Ishikawa (cell line): ENCODE measurements around the gene TMEM117.

Source experiments
- CEBPB ChIP-seq: IDR thresholded peaks from 2 replicates; pipeline ENCODE4 v1.6.1; 2012
- CREB1 ChIP-seq: IDR thresholded peaks from 2 replicates; pipeline ENCODE4 v1.6.1; 2012; ENCODE audit warnings: low read depth
- EGR1 ChIP-seq: IDR thresholded peaks from 2 replicates; pipeline ENCODE4 v1.6.1; 2012
- EP300 ChIP-seq: IDR thresholded peaks from 2 replicates; pipeline ENCODE4 v1.6.1; 2012; ENCODE audit warnings: borderline replicate concordance
- FOXM1 ChIP-seq: IDR thresholded peaks from 2 replicates; pipeline ENCODE4 v1.6.1; 2012; ENCODE audit warnings: low read depth, borderline replicate concordance
- MAX ChIP-seq: IDR thresholded peaks from 2 replicates; pipeline ENCODE4 v1.6.1; 2012
- NFIC ChIP-seq: IDR thresholded peaks from 2 replicates; pipeline ENCODE4 v1.6.1; 2012
- RAD21 ChIP-seq: IDR thresholded peaks from 2 replicates; pipeline ENCODE4 v1.6.1; 2012; ENCODE audit warnings: low read depth
- TAF1 ChIP-seq: IDR thresholded peaks from 2 replicates; pipeline ENCODE4 v1.6.1; 2012; ENCODE audit warnings: low read depth, mild to moderate bottlenecking
- TCF12 ChIP-seq: IDR thresholded peaks from 2 replicates; pipeline ENCODE4 v1.6.1; 2012; ENCODE audit warnings: low read depth
- TEAD4 ChIP-seq: IDR thresholded peaks from 2 replicates; pipeline ENCODE4 v1.6.1; 2012
- USF1 ChIP-seq: IDR thresholded peaks from 2 replicates; pipeline ENCODE4 v1.6.1; 2012
- YY1 ChIP-seq: IDR thresholded peaks from 2 replicates; pipeline ENCODE4 v1.6.1; 2012; ENCODE audit warnings: low read depth
- ZBTB7A ChIP-seq: IDR thresholded peaks from 2 replicates; pipeline ENCODE4 v1.6.1; 2012; ENCODE audit warnings: low read depth
- TF ChIP-seq, protein P1 (sequence below): IDR thresholded peaks from 2 replicates; pipeline ENCODE4 v1.6.1; 2012; ENCODE audit warnings: low read depth, mild to moderate bottlenecking

Gene TMEM117

DNA sequence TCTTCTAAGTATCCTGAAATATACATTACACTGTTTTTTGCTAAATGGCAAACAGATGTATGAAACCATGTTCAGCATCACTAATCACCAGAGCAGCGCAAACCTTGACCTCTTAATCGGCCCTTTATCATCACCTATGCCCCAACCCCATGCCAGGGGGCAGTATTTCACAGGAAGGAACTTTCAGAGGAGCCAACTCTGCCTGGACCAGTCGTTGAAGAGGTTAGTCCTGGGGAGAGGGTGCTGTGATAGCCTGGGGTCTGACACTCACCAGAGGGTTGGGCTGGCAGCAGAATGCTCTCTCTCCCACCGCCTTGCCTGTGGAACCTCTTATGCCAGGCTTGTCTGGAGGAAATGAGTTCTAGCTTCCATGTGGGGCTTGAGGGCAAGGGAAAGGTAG lies 411.7 kb downstream of the TMEM117 start:
- no peak for TF ChIP-seq YY1
- no peak for TF ChIP-seq FOXM1
- TF ChIP-seq NFIC: no peak
- no peak for TF ChIP-seq EGR1
- TF ChIP-seq EP300: no peak
- TF ChIP-seq, protein P1, sequence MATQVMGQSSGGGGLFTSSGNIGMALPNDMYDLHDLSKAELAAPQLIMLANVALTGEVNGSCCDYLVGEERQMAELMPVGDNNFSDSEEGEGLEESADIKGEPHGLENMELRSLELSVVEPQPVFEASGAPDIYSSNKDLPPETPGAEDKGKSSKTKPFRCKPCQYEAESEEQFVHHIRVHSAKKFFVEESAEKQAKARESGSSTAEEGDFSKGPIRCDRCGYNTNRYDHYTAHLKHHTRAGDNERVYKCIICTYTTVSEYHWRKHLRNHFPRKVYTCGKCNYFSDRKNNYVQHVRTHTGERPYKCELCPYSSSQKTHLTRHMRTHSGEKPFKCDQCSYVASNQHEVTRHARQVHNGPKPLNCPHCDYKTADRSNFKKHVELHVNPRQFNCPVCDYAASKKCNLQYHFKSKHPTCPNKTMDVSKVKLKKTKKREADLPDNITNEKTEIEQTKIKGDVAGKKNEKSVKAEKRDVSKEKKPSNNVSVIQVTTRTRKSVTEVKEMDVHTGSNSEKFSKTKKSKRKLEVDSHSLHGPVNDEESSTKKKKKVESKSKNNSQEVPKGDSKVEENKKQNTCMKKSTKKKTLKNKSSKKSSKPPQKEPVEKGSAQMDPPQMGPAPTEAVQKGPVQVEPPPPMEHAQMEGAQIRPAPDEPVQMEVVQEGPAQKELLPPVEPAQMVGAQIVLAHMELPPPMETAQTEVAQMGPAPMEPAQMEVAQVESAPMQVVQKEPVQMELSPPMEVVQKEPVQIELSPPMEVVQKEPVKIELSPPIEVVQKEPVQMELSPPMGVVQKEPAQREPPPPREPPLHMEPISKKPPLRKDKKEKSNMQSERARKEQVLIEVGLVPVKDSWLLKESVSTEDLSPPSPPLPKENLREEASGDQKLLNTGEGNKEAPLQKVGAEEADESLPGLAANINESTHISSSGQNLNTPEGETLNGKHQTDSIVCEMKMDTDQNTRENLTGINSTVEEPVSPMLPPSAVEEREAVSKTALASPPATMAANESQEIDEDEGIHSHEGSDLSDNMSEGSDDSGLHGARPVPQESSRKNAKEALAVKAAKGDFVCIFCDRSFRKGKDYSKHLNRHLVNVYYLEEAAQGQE: no peak
- no peak for TF ChIP-seq MAX
- TF ChIP-seq TEAD4: no peak
- TF ChIP-seq CEBPB: no peak
- no peak; the same call in 1 of the 2 replicates for TF ChIP-seq RAD21
- no peak for TF ChIP-seq CREB1
- TF ChIP-seq TCF12: no peak
- no peak for TF ChIP-seq TAF1
- TF ChIP-seq USF1: no peak
- TF ChIP-seq ZBTB7A: no peak

DNA sequence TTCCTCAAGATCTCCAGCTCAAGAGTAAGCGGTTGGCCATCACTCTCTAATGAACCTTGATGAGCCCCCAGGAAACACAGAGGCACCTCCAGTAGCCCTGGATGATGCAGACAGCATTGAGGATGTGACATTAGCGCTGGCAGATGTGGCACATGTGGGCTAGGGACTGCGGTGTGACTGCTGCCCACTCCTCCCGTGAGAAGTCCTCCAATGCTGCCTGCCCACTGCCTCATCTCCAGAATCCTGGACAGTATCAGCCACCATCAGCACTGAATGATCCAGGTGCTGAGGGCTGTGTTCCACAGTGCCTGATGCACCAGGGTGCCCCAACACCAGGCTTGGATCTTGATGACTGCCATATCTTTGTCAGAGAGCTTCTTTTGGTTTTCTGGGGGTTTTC lies 412.6 kb downstream of the TMEM117 start:
- TF ChIP-seq MAX: no peak

- TF ChIP-seq RAD21: no peak
- TF ChIP-seq YY1: no peak
- TF ChIP-seq EP300: no peak
- TF ChIP-seq NFIC: no peak
These were observed 417.5 kb downstream of the TMEM117 start for GRCh38 chr12:44253338-44253856.

DNA sequence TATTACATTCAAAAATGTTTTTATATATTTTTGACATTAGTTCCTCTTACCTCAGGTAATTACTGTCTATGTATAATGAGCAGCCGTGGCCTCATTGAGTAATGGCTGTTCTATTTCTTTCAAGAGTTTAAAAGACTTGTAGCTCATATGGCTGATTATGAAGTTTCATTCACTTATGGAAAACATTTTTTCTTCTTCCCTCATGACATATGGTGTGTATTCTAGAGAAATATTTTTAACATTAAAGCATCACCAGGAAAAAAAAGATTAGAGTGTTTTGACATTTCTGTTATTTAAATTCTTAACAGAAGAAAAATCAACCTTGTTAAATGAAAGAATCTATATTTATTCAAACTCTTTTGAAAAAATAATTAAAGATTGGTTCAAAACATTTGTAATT lies 422.4 kb downstream of the TMEM117 start:
- no peak for TF ChIP-seq USF1
- TF ChIP-seq NFIC: no peak
- no peak for TF ChIP-seq CEBPB
- no peak for TF ChIP-seq RAD21
- no peak for TF ChIP-seq TAF1
- no peak for TF ChIP-seq YY1
- no peak for TF ChIP-seq TEAD4
- TF ChIP-seq, protein P1: no peak
- no peak for TF ChIP-seq FOXM1
- TF ChIP-seq EP300: no peak
- TF ChIP-seq MAX: no peak
- no peak for TF ChIP-seq TCF12
- no peak for TF ChIP-seq EGR1
- TF ChIP-seq CREB1: no peak
- no peak for TF ChIP-seq ZBTB7A

DNA sequence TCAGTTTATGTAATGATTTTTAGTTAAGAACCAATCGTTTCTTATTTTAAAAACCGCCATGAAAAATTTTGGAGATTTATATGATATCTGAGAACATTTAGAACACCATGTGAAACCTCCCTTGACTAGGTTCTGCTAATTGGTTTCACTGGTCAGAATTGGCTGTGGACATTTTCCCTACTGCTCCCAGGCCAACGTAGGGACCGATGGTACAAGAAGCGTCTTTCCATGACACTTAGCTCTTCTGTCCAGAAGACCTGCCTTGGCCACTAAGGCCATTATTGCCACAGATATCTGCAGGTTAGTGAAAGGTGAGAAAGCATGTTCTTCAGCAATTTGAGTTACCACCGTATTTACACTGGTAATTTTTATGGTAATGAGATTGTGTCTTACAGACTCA lies 424.0 kb downstream of the TMEM117 start:
- no peak for TF ChIP-seq TEAD4
- no peak for TF ChIP-seq EP300
- TF ChIP-seq USF1: no peak
- TF ChIP-seq ZBTB7A: no peak
- TF ChIP-seq EGR1: no peak
- TF ChIP-seq NFIC: no peak
- no peak for TF ChIP-seq FOXM1
- no peak for TF ChIP-seq CREB1
- TF ChIP-seq, protein P1: no peak
- TF ChIP-seq CEBPB: no peak
- no peak for TF ChIP-seq MAX
- TF ChIP-seq TAF1: no peak
- no peak for TF ChIP-seq YY1
- TF ChIP-seq RAD21: no peak
